Endodermal cell (in vitro differentiated cells): Measurements from ENCODE around the gene C2CD4B. TPM values are rescaled to one million over a fixed set of nuclear protein-coding genes. Genes with fewer than 3 reads are reported as not detected.

Experiments
- DNase-seq: peaks from one replicate; pipeline ENCODE4 v3.0.0-alpha.2; 2017
- H3K27ac ChIP-seq: 2 replicates; pipeline ENCODE4 v1.5.1; 2013; ENCODE audit warnings: mild to moderate bottlenecking, low read depth, low read length, moderate library complexity
- H3K27me3 ChIP-seq: 2 replicates; pipeline ENCODE4 v1.6.1; 2013; ENCODE audit warnings: mild to moderate bottlenecking, low read length, moderate library complexity; ENCODE audit not compliant: insufficient read depth, control insufficient read depth, poor library complexity, severe bottlenecking
- H3K36me3 ChIP-seq: 2 replicates; pipeline ENCODE4 v1.7.0; 2013; ENCODE audit warnings: mild to moderate bottlenecking, low read length, moderate library complexity; ENCODE audit not compliant: control insufficient read depth, insufficient read depth
- H3K4me1 ChIP-seq: one replicate; pipeline ENCODE4 v1.7.0; 2013; ENCODE audit warnings: low read length; ENCODE audit not compliant: control insufficient read depth, insufficient read depth
- H3K4me3 ChIP-seq: 2 replicates; pipeline ENCODE4 v1.5.1; 2013; ENCODE audit warnings: mild to moderate bottlenecking, low read length, moderate library complexity
- H3K9ac ChIP-seq: 2 replicates; pipeline ENCODE4 v1.6.1; 2013; ENCODE audit warnings: mild to moderate bottlenecking, low read length, moderate library complexity; ENCODE audit not compliant: poor library complexity, severe bottlenecking; ENCODE audit errors: extremely low read depth
- H3K9me3 ChIP-seq: 2 replicates; pipeline ENCODE4 v1.6.1; 2013; ENCODE audit warnings: mild to moderate bottlenecking, low read length, moderate library complexity; ENCODE audit not compliant: control insufficient read depth
- H3K27ac Mint-ChIP-seq: 2 replicates; pipeline ENCODE4 v1.8.0; 2020; ENCODE audit warnings: mixed read lengths
- H3K27me3 Mint-ChIP-seq: 2 replicates; pipeline ENCODE4 v1.8.0; 2021; ENCODE audit warnings: mild to moderate bottlenecking, mixed read lengths; ENCODE audit not compliant: insufficient read depth
- H3K36me3 Mint-ChIP-seq: 2 replicates; pipeline ENCODE4 v1.8.0; 2020; ENCODE audit warnings: low read depth, mixed read lengths
- H3K4me1 Mint-ChIP-seq: 2 replicates; pipeline ENCODE4 v1.8.0; 2020; ENCODE audit warnings: mixed read lengths
- H3K4me3 Mint-ChIP-seq: 2 replicates; pipeline ENCODE4 v1.8.0; 2020; ENCODE audit warnings: mild to moderate bottlenecking, moderate library complexity, mixed read lengths
- H3K9me3 Mint-ChIP-seq: 2 replicates; pipeline ENCODE4 v1.8.0; 2020; ENCODE audit warnings: mild to moderate bottlenecking, mixed read lengths
- WGBS, 2 experiments: methylation state at CpG; one replicate each; pipeline versions ENCODE4 v1.1.5 to v1.1.7; 2013; ENCODE audit warnings: missing lambda C conversion rate in 2 of 2, mixed read lengths in 1 of 2; ENCODE audit not compliant: insufficient coverage in 1 of 2, insufficient read length in 1 of 2; 5-methylcytosine and 5-hydroxymethylcytosine counted together
- total RNA-seq, 2 donors: library from RNA; stranded (reverse); fragmentation: NEBNext Ultra II Directional in 1 of 2; extraction: Animal tissue kit (Norgen Biotek cat#: 25700) in 1 of 2; gene quantifications; 2 replicates in 1 of 2; 3 replicates in 1 of 2; pipeline ENCODE4 v1.2.1, GENCODE V29; 2021
- TF ChIP-seq, protein P1 (sequence below): fragments of 200-600 bp; sonication (generic); conservative IDR thresholded peaks from 2 replicates; pipeline ENCODE4 v1.5.0; 2021; ENCODE audit warnings: antibody characterized with exemption, mild to moderate bottlenecking

C2CD4B gene
- total RNA-seq, 2 donors from 2014 or later: 0.22 to 0.66 TPM

GRCh38 chr15:62164014-62164395 lies 1.1 kb downstream of the C2CD4B start:
- no peaks in the 10 kb centered on the region for H3K36me3 ChIP-seq
- H3K4me3 ChIP-seq: no peak overlapping the region
- no peaks in the 10 kb centered on the region for H3K4me1 ChIP-seq
- H3K4me3 Mint-ChIP-seq: peak overlapping the region; percentile 14
- WGBS, 2 experiments: 1 to 2% methylated on average over 22 to 52 of the region's 52 CpGs
- no peak overlapping the region for H3K9ac ChIP-seq
- no peaks in the 10 kb centered on the region for H3K9me3 ChIP-seq
- peaks cover 72% of the 10 kb centered on the region for H3K27me3 Mint-ChIP-seq
- H3K27ac ChIP-seq: no peak overlapping the region
- peaks cover 75% of the 10 kb centered on the region for H3K27me3 ChIP-seq
- H3K4me1 Mint-ChIP-seq: peaks cover 2% of the 10 kb centered on the region
- peaks cover 2% of the 10 kb centered on the region for H3K9me3 Mint-ChIP-seq
- H3K36me3 Mint-ChIP-seq: no peaks in the 10 kb centered on the region
- TF ChIP-seq, protein P1, sequence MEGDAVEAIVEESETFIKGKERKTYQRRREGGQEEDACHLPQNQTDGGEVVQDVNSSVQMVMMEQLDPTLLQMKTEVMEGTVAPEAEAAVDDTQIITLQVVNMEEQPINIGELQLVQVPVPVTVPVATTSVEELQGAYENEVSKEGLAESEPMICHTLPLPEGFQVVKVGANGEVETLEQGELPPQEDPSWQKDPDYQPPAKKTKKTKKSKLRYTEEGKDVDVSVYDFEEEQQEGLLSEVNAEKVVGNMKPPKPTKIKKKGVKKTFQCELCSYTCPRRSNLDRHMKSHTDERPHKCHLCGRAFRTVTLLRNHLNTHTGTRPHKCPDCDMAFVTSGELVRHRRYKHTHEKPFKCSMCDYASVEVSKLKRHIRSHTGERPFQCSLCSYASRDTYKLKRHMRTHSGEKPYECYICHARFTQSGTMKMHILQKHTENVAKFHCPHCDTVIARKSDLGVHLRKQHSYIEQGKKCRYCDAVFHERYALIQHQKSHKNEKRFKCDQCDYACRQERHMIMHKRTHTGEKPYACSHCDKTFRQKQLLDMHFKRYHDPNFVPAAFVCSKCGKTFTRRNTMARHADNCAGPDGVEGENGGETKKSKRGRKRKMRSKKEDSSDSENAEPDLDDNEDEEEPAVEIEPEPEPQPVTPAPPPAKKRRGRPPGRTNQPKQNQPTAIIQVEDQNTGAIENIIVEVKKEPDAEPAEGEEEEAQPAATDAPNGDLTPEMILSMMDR: no peak
- peak; percentile 82 for DNase-seq
- no peak overlapping the region for H3K27ac Mint-ChIP-seq

DNA sequence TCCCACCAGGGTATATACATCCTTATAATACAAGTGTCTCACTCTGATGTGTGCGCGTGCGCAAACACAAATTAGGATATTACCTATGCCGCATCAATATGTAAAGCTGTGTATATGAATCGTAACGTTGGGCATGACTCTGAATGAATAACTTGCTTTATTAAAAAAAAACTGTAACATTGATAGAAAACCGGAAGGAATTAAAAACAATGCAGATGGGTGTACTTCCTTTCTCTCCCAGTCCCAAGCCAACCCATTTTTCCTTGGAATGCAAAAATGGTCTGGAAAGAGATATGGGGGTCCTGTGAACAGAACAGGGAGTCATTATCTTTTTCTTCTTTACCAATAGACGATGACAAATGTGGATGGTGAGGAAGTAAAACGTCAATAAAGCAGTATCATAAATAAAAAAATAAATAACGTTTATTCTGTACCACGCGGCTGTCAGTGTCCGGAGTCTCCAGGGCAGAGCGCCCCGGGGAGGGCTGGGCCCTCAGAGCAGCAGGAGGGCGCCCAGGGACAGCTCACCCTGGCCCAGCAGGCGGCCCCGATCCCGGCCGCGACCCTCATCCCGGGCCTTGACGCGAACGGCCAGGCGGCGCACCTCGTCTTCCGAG lies 1.6 kb downstream of the C2CD4B start:
- no peaks in the 10 kb centered on the region for H3K9me3 ChIP-seq
- WGBS, 2 experiments: 36 to 97% methylated on average over 5 to 27 of the region's 29 CpGs
- H3K27me3 Mint-ChIP-seq: peaks cover 72% of the 10 kb centered on the region
- no peaks in the 10 kb centered on the region for H3K4me1 ChIP-seq
- H3K27ac ChIP-seq: no peak overlapping the region
- peaks cover 2% of the 10 kb centered on the region for H3K4me1 Mint-ChIP-seq
- H3K4me3 ChIP-seq: no peak overlapping the region
- TF ChIP-seq, protein P1: no peak
- H3K27me3 ChIP-seq: peaks cover 75% of the 10 kb centered on the region
- no peak overlapping the region for H3K9ac ChIP-seq
- no peaks in the 10 kb centered on the region for H3K36me3 ChIP-seq
- peaks cover 2% of the 10 kb centered on the region for H3K9me3 Mint-ChIP-seq
- no peak overlapping the region for H3K27ac Mint-ChIP-seq
- H3K36me3 Mint-ChIP-seq: no peaks in the 10 kb centered on the region
- peak overlapping the region; percentile 14 for H3K4me3 Mint-ChIP-seq
- DNase-seq: no peak

GRCh38 chr15:62153228-62153627 lies 11.9 kb downstream of the C2CD4B start:
- Mint-ChIP-seq H3K36me3 (no peaks in the 10 kb centered on the region), H3K4me1 (no peaks in the 10 kb centered on the region), H3K27ac (no peak overlapping the region), H3K9me3 (no peaks in the 10 kb centered on the region), H3K27me3 (peaks cover 5% of the 10 kb centered on the region), H3K4me3 (no peak overlapping the region)
- H3K9me3 ChIP-seq: no peaks in the 10 kb centered on the region
- H3K4me1 ChIP-seq: no peaks in the 10 kb centered on the region
- no peaks in the 10 kb centered on the region for H3K27me3 ChIP-seq
- H3K4me3 ChIP-seq: no peak overlapping the region
- WGBS, 2 experiments: 91% methylated on average over 4 of the region's 4 CpGs; no CpG with 5 or more reads in 1 of the 2 experiments
- TF ChIP-seq, protein P1: no peak
- no peak for DNase-seq
- H3K9ac ChIP-seq: no peak overlapping the region
- H3K36me3 ChIP-seq: no peaks in the 10 kb centered on the region
- H3K27ac ChIP-seq: no peak overlapping the region
